A673 (cell line): Measurements from ENCODE around the gene FUT2. TPM values are rescaled to one million over a fixed set of nuclear protein-coding genes. Genes with fewer than 3 reads are reported as not detected.
"Not testable (repeated sequence)": the region's sequence is repeated elsewhere in the genome, so short reads cannot be mapped to it uniquely, and the experiment has no call there.

Source experiments
- BruUV-seq: library from RNA; stranded (reverse); fragments of 400-500 nt; replicated peaks from 2 replicates; lab custom pipeline; 2021; lab: Mats Ljungman, UMichigan
- CTCF ChIA-PET: fragments of 300-600 bp; sonication (Branson Sonifier 250); formaldehyde crosslinking; loops from one replicate; lab custom pipeline; 2022; ENCODE audit warnings: antibody characterized with exemption; lab: Charles Lee
- POLR2A ChIA-PET: fragments of 300-600 bp; sonication (Branson Sonifier 250); formaldehyde crosslinking; loops from one replicate; lab custom pipeline; 2022; ENCODE audit warnings: antibody characterized with exemption; ENCODE audit not compliant: low non-redundant PET; lab: Charles Lee
- DNase-seq: peaks from one replicate; pipeline ENCODE4 v3.0.0-alpha.2; 2015; ENCODE audit warnings: low spot score
- H3K27ac ChIP-seq: fragments of 200-600 bp; sonication (generic); 2 replicates; pipeline ENCODE4 v1.5.1; 2016; ENCODE audit warnings: mixed run types, low read depth, mild to moderate bottlenecking, mixed read lengths, antibody characterized with exemption, low read length; ENCODE audit not compliant: poor library complexity, severe bottlenecking
- H3K27me3 ChIP-seq: fragments of 200-600 bp; sonication (generic); replicated peaks from 2 replicates; pipeline ENCODE4 v1.6.1; 2017; ENCODE audit warnings: mixed run types, low read depth, mild to moderate bottlenecking, mixed read lengths, antibody characterized with exemption, low read length; ENCODE audit not compliant: insufficient read depth, poor library complexity
- H3K36me3 ChIP-seq: fragments of 200-600 bp; sonication (generic); 2 replicates; pipeline ENCODE4 v1.6.1; 2016; ENCODE audit warnings: mixed run types, mild to moderate bottlenecking, mixed read lengths, antibody characterized with exemption, low read length; ENCODE audit not compliant: insufficient read depth, poor library complexity, severe bottlenecking
- H3K4me1 ChIP-seq: fragments of 200-600 bp; sonication (generic); 2 replicates; pipeline ENCODE4 v1.6.1; 2017; ENCODE audit warnings: mixed run types, mild to moderate bottlenecking, mixed read lengths, antibody characterized with exemption, low read length; ENCODE audit not compliant: insufficient read depth, poor library complexity, severe bottlenecking
- H3K4me3 ChIP-seq: fragments of 200-600 bp; sonication (generic); 2 replicates; pipeline ENCODE4 v1.5.1; 2016; ENCODE audit warnings: low read depth, mixed run types, mild to moderate bottlenecking, mixed read lengths, low read length; ENCODE audit not compliant: poor library complexity, severe bottlenecking
- H3K9me3 ChIP-seq: fragments of 200-600 bp; sonication (generic); 2 replicates; pipeline ENCODE4 v1.6.1; 2016; ENCODE audit warnings: mixed run types, low read depth, mild to moderate bottlenecking, mixed read lengths, antibody characterized with exemption, low read length; ENCODE audit not compliant: poor library complexity, severe bottlenecking
- CTCF ChIP-seq: fragments of 300-800, 200-600 bp; sonication (generic); conservative IDR thresholded peaks from 2 replicates; pipeline ENCODE4 v1.5.1; 2017; ENCODE audit warnings: low read depth, mild to moderate bottlenecking, antibody characterized with exemption, low read length, moderate library complexity, mixed read lengths
- EZH2 ChIP-seq: fragments of 200-600 bp; sonication (generic); IDR thresholded peaks from 2 replicates; pipeline ENCODE4 v1.6.1; 2017; ENCODE audit warnings: borderline replicate concordance, low read depth, mild to moderate bottlenecking, mixed read lengths, antibody characterized with exemption, low read length; ENCODE audit not compliant: poor library complexity, severe bottlenecking
- intact Hi-C: fragments of 100-400 bp; cut with micrococcal nuclease; formaldehyde crosslinking; loops from one replicate; pipeline ENCODE4 v1.10.0; 2022; ENCODE audit not compliant: unreplicated experiment
- total RNA-seq: library from RNA; stranded (reverse); gene quantifications from 2 replicates; pipeline ENCODE4 v1.2.3, GENCODE V29; 2021

The FUT2 gene
- total RNA-seq, 1 experiment from 2014 or later: not detected

- POLR2A ChIA-PET: no interaction called here
- no TSS peak for BruUV-seq
- no peaks in the 10 kb centered on the region for H3K9me3 ChIP-seq
- no peak overlapping the region for H3K27ac ChIP-seq
- TF ChIP-seq EZH2 (no peak), CTCF (no peak)
- CTCF ChIA-PET: no interaction called here
- no peak overlapping the region for H3K4me3 ChIP-seq
- no peaks in the 10 kb centered on the region for H3K4me1 ChIP-seq
- DNase-seq: no peak
- H3K36me3 ChIP-seq: no peaks in the 10 kb centered on the region
- intact Hi-C loops: no loop called here
- no peaks in the 10 kb centered on the region for H3K27me3 ChIP-seq
These were observed 8.0 kb upstream of the FUT2 start for GRCh38 chr19:48687776-48688175.

- CTCF ChIA-PET: no interaction called here
- intact Hi-C loops: no loop called here
- no TSS peak for BruUV-seq
- no peak for DNase-seq
- no peak for TF ChIP-seq EZH2
- no peak for TF ChIP-seq CTCF
- POLR2A ChIA-PET: no interaction called here
- Histone ChIP-seq H3K36me3 (no peaks in the 10 kb centered on the region), H3K27me3 (no peaks in the 10 kb centered on the region), H3K4me1 (no peaks in the 10 kb centered on the region), H3K4me3 (no peak overlapping the region), H3K27ac (no peak overlapping the region), H3K9me3 (no peaks in the 10 kb centered on the region)
These were observed 6.3 kb upstream of the FUT2 start for GRCh38 chr19:48689449-48689848.

GRCh38 chr19:48693629-48694028 lies 2.1 kb upstream of the FUT2 start:
- CTCF ChIA-PET, H3K9me3 ChIP-seq, H3K27me3 ChIP-seq, H3K36me3 ChIP-seq, H3K27ac ChIP-seq, intact Hi-C loops, BruUV-seq, H3K4me3 ChIP-seq, DNase-seq, POLR2A ChIA-PET: not testable (repeated sequence)
- H3K4me1 ChIP-seq: peaks cover 10% of the 10 kb centered on the region

DNA sequence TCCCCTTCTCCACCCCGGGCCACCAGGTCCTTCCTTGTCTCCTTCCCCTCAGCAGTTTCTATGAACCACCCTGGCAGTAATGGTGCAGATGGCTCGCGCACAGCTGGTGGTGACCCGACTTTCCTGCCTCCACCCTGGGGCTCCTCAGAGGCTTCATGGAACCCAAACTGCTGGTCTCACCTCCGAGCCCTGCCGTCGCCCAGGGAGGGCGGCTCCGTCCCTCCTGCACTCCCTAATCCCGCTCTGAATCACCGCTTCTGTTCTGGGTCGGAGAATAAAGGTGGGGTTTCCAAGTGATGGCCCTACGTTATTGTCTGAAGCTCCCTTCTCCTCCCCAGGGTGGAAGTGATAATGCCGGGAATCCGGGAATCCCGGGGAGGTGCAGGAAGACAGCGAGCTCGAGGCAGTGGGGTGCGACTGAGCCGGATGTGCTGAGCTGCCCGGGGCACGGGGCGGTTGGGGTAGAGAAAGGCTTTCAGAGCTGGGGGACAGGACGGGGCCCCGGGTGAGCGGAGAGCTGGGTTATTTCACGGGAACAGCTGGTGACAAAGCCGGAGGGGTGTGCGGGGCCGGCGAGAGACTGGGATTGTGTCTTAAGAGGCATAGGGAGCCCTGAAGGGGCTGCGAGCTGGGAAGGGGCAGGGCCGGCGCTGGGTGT lies 711 bp downstream of the FUT2 start:
- no peaks in the 10 kb centered on the region for H3K9me3 ChIP-seq
- ChIA-PET POLR2A (no interaction called here), CTCF (interaction anchor here (0.6 kb wide), 1 partner anchor 41 kb away, joined by 4 read pairs; no protein-coding TSS in a partner anchor)
- H3K36me3 ChIP-seq: no peaks in the 10 kb centered on the region
- no TSS peak for BruUV-seq
- peak overlapping the region; percentile 27 for H3K4me3 ChIP-seq
- peak; percentile 52 for DNase-seq
- intact Hi-C loops: no loop called here
- H3K27ac ChIP-seq: peak overlapping the region; percentile 50
- no peak for TF ChIP-seq CTCF
- no peaks in the 10 kb centered on the region for H3K27me3 ChIP-seq
- H3K4me1 ChIP-seq: peaks cover 10% of the 10 kb centered on the region
